Caco-2 (cell line): Measurements from ENCODE around the gene MFAP3. TPM values are rescaled to one million over a fixed set of nuclear protein-coding genes. Genes with fewer than 3 reads are reported as not detected.
"Not testable (repeated sequence)": the region's sequence is repeated elsewhere in the genome, so short reads cannot be mapped to it uniquely, and the experiment has no call there.

ENCODE experiments used
- BruUV-seq: library from RNA; stranded (reverse); fragments of 400-500 nt; replicated peaks from 2 replicates; lab custom pipeline; 2021; lab: Mats Ljungman, UMichigan
- CTCF ChIA-PET: fragments of 300-600 bp; sonication (Branson Sonifier 250); formaldehyde crosslinking; loops from one replicate; lab custom pipeline; 2022; ENCODE audit warnings: antibody characterized with exemption; lab: Charles Lee
- POLR2A ChIA-PET: fragments of 300-600 bp; sonication (Branson Sonifier 250); formaldehyde crosslinking; loops from one replicate; lab custom pipeline; 2022; ENCODE audit warnings: antibody characterized with exemption; lab: Charles Lee
- DNase-seq, 2 experiments: peaks; one replicate each; pipeline versions ENCODE4 v3.0.0 to v3.0.0-alpha.2; 2020 to 2022
- H3K27me3 ChIP-seq: replicated peaks from 2 replicates; pipeline ENCODE4 v1.6.0; 2011; ENCODE audit warnings: low read length; ENCODE audit not compliant: control insufficient read depth, insufficient read depth
- H3K36me3 ChIP-seq: 2 replicates; pipeline ENCODE4 v1.5.1; 2011; ENCODE audit warnings: low read length; ENCODE audit not compliant: control insufficient read depth, insufficient read depth
- H3K4me1 ChIP-seq: fragments of 250-450 bp; sonication (Bioruptor Pico); 2 replicates; pipeline ENCODE4 v1.5.1; 2020; ENCODE audit warnings: mild to moderate bottlenecking
- H3K4me3 ChIP-seq: 2 replicates; pipeline ENCODE4 v1.5.1; 2011; ENCODE audit warnings: low read depth, mild to moderate bottlenecking, control low read depth, low read length
- H3K9me3 ChIP-seq: fragments of 250-450 bp; sonication (Bioruptor Pico); 2 replicates; pipeline ENCODE4 v1.5.1; 2020; ENCODE audit warnings: mild to moderate bottlenecking, moderate library complexity
- H3K27ac Mint-ChIP-seq: one replicate; pipeline ENCODE4 v1.8.0; 2022; ENCODE audit warnings: mixed read lengths; ENCODE audit not compliant: unreplicated experiment
- H3K27me3 Mint-ChIP-seq: one replicate; pipeline ENCODE4 v1.8.0; 2022; ENCODE audit warnings: mixed read lengths; ENCODE audit not compliant: insufficient read depth, unreplicated experiment
- H3K36me3 Mint-ChIP-seq: one replicate; pipeline ENCODE4 v1.8.0; 2022; ENCODE audit warnings: mild to moderate bottlenecking, mixed read lengths; ENCODE audit not compliant: insufficient read depth, unreplicated experiment
- H3K4me1 Mint-ChIP-seq: one replicate; pipeline ENCODE4 v1.8.0; 2022; ENCODE audit warnings: low read depth, mixed read lengths; ENCODE audit not compliant: unreplicated experiment
- H3K4me3 Mint-ChIP-seq: one replicate; pipeline ENCODE4 v1.8.0; 2022; ENCODE audit warnings: mild to moderate bottlenecking, moderate library complexity, mixed read lengths; ENCODE audit not compliant: unreplicated experiment
- H3K9me3 Mint-ChIP-seq: one replicate; pipeline ENCODE4 v1.8.0; 2022; ENCODE audit warnings: mixed read lengths; ENCODE audit not compliant: unreplicated experiment
- intact Hi-C: fragments of 100-400 bp; cut with micrococcal nuclease; formaldehyde crosslinking; loops from one replicate; pipeline ENCODE4 v1.10.0; 2022; ENCODE audit not compliant: unreplicated experiment
- total RNA-seq: library from RNA; stranded (reverse); gene quantifications from 2 replicates; pipeline ENCODE4 v1.2.3, GENCODE V29; 2022
- TF ChIP-seq, protein P1 (sequence below), 2 experiments: fragments of 200-600 bp in 1 of 2; IDR thresholded peaks; 1 replicate in 1 of 2; 2 replicates in 1 of 2; pipeline versions ENCODE4 v1.5.1 to v1.8.0; 2011 to 2022; ENCODE audit warnings: antibody characterized with exemption in 1 of 2, control low read depth in 1 of 2, inconsistent platforms in 1 of 2, low read depth in 1 of 2, low read length in 1 of 2, mild to moderate bottlenecking in 1 of 2, moderate library complexity in 1 of 2; ENCODE audit not compliant: insufficient read depth in 1 of 2, severe bottlenecking in 1 of 2, unreplicated experiment in 1 of 2

Gene MFAP3
- total RNA-seq, 1 experiment from 2014 or later, result 24.1 TPM

- TF ChIP-seq, protein P1, sequence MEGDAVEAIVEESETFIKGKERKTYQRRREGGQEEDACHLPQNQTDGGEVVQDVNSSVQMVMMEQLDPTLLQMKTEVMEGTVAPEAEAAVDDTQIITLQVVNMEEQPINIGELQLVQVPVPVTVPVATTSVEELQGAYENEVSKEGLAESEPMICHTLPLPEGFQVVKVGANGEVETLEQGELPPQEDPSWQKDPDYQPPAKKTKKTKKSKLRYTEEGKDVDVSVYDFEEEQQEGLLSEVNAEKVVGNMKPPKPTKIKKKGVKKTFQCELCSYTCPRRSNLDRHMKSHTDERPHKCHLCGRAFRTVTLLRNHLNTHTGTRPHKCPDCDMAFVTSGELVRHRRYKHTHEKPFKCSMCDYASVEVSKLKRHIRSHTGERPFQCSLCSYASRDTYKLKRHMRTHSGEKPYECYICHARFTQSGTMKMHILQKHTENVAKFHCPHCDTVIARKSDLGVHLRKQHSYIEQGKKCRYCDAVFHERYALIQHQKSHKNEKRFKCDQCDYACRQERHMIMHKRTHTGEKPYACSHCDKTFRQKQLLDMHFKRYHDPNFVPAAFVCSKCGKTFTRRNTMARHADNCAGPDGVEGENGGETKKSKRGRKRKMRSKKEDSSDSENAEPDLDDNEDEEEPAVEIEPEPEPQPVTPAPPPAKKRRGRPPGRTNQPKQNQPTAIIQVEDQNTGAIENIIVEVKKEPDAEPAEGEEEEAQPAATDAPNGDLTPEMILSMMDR (IDR thresholded peaks at IDR 0.05; ENCODE audit: insufficient read depth in 1 of 2, low read depth in 1 of 2, low read length in 1 of 2, severe bottlenecking in 1 of 2, unreplicated experiment in 1 of 2), result no peak
- DNase-seq, result no peak
Measured at GRCh38 chr5:154010660-154011059, 28.1 kb upstream of the MFAP3 start.

DNA sequence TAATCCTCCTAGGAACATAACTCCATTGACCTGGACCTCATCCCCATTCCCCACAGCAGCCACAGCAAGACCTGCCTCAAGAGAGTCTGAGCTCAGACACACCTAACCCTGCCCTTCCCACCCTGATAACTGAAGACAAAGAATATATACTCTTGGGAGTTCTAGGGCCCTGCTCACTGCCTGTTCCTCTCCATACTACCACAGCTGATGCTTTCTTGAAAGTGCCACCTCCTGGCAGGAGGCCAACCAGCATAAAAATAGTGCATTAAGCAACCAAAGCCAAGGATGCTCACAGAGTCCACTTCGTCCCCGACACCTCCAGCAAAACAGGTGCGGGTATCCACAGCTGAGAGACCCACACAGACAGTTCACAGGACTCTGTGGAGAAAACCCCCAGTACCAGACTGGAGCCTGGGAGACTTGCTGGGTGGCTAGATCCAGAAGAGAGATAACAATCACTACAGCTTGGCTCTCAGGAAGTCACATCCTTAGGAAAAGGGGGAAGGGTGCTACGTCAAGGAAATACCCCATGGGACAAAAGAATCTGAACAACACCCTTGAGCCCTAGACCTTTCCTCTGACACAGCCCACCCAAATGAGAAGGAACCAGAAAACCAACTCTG is 23.6 kb upstream of the MFAP3 start:
- no peak for DNase-seq
- Mint-ChIP-seq H3K4me1 (no peaks in the 10 kb centered on the region), H3K27ac (no peak overlapping the region), H3K4me3 (no peak overlapping the region), H3K27me3 (no peaks in the 10 kb centered on the region), H3K36me3 (no peaks in the 10 kb centered on the region), H3K9me3 (no peaks in the 10 kb centered on the region)
- H3K36me3 ChIP-seq, result no peaks in the 10 kb centered on the region
- intact Hi-C loops, result no loop called here
- POLR2A ChIA-PET, result no interaction called here
- H3K27me3 ChIP-seq, result no peaks in the 10 kb centered on the region
- H3K4me3 ChIP-seq, result no peak overlapping the region
- no peaks in the 10 kb centered on the region for H3K4me1 ChIP-seq
- TF ChIP-seq, protein P1 (IDR thresholded peaks at IDR 0.05; ENCODE audit: insufficient read depth in 1 of 2, low read depth in 1 of 2, low read length in 1 of 2, severe bottlenecking in 1 of 2, unreplicated experiment in 1 of 2), result no peak
- H3K9me3 ChIP-seq, result no peaks in the 10 kb centered on the region
- BruUV-seq, result no TSS peak
- CTCF ChIA-PET, result interaction anchor here (0.6 kb wide), 1 partner anchor 324 kb away, joined by 3 read pairs; no protein-coding TSS in a partner anchor

More at GRCh38 chr5:154010660-154011059, 28.1 kb upstream of the MFAP3 start:
- ChIA-PET CTCF (no interaction called here), POLR2A (no interaction called here)
- Histone ChIP-seq H3K27me3 (no peaks in the 10 kb centered on the region), H3K4me3 (no peak overlapping the region), H3K4me1 (peaks cover 9% of the 10 kb centered on the region), H3K36me3 (no peaks in the 10 kb centered on the region), H3K9me3 (no peaks in the 10 kb centered on the region)
- Mint-ChIP-seq H3K36me3 (no peaks in the 10 kb centered on the region), H3K4me3 (no peak overlapping the region), H3K27ac (no peak overlapping the region), H3K9me3 (no peaks in the 10 kb centered on the region), H3K4me1 (peaks cover 8% of the 10 kb centered on the region), H3K27me3 (no peaks in the 10 kb centered on the region)
- intact Hi-C loops, result no loop called here
- BruUV-seq, result no TSS peak

DNA sequence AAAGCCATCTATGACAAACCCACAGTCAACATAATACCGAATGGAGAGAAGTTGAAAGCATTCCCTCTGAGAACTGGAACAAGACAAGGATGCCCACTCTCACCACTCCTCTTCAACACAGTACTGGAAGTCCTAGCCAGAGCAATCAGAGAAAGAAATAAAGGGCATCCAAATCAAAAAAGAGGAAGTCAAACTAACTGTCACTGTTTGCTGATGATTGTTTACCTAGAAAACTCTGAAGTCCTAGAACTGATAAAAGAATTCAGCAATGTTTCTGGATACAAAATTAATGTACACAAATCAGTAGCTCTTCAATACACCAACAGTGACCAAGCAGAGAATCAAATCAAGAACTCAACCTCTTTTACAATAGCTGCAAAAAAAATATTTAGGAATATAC is 19.8 kb upstream of the MFAP3 start:
- H3K27ac Mint-ChIP-seq, H3K27me3 Mint-ChIP-seq, BruUV-seq, H3K4me1 ChIP-seq, H3K4me3 ChIP-seq, H3K36me3 ChIP-seq, CTCF ChIA-PET, H3K4me3 Mint-ChIP-seq, POLR2A ChIA-PET, H3K4me1 Mint-ChIP-seq, H3K9me3 Mint-ChIP-seq, intact Hi-C loops, H3K36me3 Mint-ChIP-seq, H3K27me3 ChIP-seq, H3K9me3 ChIP-seq, DNase-seq: not testable (repeated sequence)
